SK-N-SH treated with all-trans-retinoic acid at 6 μM for 48 hours (cell line): ENCODE data around the gene CPA5.
A peak's percentile ranks its signal among the peaks of the same experiment; 100 is the strongest.

Experiments used
- ATAC-seq: fragments of 200-7000 bp; cut with Tn5 transposase; 3 replicates; pipeline ENCODE4 v1.9.1; 2020; ENCODE audit warnings: mild to moderate bottlenecking, moderate library complexity
- ARNTL ChIP-seq: fragments of 450-650 bp; formaldehyde crosslinking; IDR thresholded peaks from 2 replicates; pipeline ENCODE4 v1.5.0; 2020; ENCODE audit warnings: low read depth, mild to moderate bottlenecking, moderate library complexity, borderline replicate concordance
- BACH2 ChIP-seq: fragments of 250-450 bp; sonication (Bioruptor Pico); IDR thresholded peaks from 2 replicates; pipeline ENCODE4 v1.9.0; 2021; ENCODE audit warnings: mild to moderate bottlenecking, borderline replicate concordance
- CSDC2 ChIP-seq: fragments of 250-450 bp; sonication (Bioruptor Pico); IDR thresholded peaks from 2 replicates; pipeline ENCODE4 v1.5.0; 2020; ENCODE audit warnings: mild to moderate bottlenecking, moderate library complexity
- ESRRG ChIP-seq: fragments of 250-450 bp; sonication (Bioruptor Pico); IDR thresholded peaks from 2 replicates; pipeline ENCODE4 v1.6.1; 2021; ENCODE audit warnings: mild to moderate bottlenecking
- ISL1 ChIP-seq: fragments of 250-450 bp; sonication (Bioruptor Pico); IDR thresholded peaks from 2 replicates; pipeline ENCODE4 v2.1.2; 2022; ENCODE audit warnings: mild to moderate bottlenecking, moderate library complexity
- POU6F1 ChIP-seq: fragments of 250-450 bp; sonication (Bioruptor Pico); IDR thresholded peaks from 2 replicates; pipeline ENCODE4 v1.8.0; 2021; ENCODE audit warnings: low read depth, mild to moderate bottlenecking, moderate library complexity, borderline replicate concordance
- RARB ChIP-seq: fragments of 250-450 bp; sonication (Bioruptor Pico); IDR thresholded peaks from 2 replicates; pipeline ENCODE4 v1.8.0; 2021; ENCODE audit warnings: mild to moderate bottlenecking, moderate library complexity
- SNAI2 ChIP-seq: fragments of 250-450 bp; sonication (Bioruptor Pico); IDR thresholded peaks from 2 replicates; pipeline ENCODE4 v1.5.0; 2020; ENCODE audit warnings: mild to moderate bottlenecking, moderate library complexity
- TCF4 ChIP-seq: fragments of 250-450 bp; sonication (Bioruptor Pico); IDR thresholded peaks from 2 replicates; pipeline ENCODE4 v1.8.0; 2021; ENCODE audit warnings: mild to moderate bottlenecking, moderate library complexity, borderline replicate concordance
- TOX ChIP-seq: fragments of 250-450 bp; sonication (Bioruptor Pico); IDR thresholded peaks from 2 replicates; pipeline ENCODE4 v1.8.0; 2021; ENCODE audit warnings: mild to moderate bottlenecking, moderate library complexity, borderline replicate concordance
- ZC3H10 ChIP-seq: fragments of 250-450 bp; sonication (Bioruptor Pico); IDR thresholded peaks from 2 replicates; pipeline ENCODE4 v1.5.1; 2021; ENCODE audit warnings: mild to moderate bottlenecking, moderate library complexity
- ZFP3 ChIP-seq: fragments of 250-450 bp; sonication (Bioruptor Pico); IDR thresholded peaks from 2 replicates; pipeline ENCODE4 v1.5.0; 2020; ENCODE audit warnings: mild to moderate bottlenecking, moderate library complexity
- ZFP30 ChIP-seq: fragments of 450-650 bp; formaldehyde crosslinking; IDR thresholded peaks from 2 replicates; pipeline ENCODE4 v1.5.0; 2022; ENCODE audit warnings: mild to moderate bottlenecking, moderate library complexity
- ZNF565 ChIP-seq: fragments of 450-650 bp; formaldehyde crosslinking; conservative IDR thresholded peaks from 2 replicates; pipeline ENCODE4 v1.5.0; 2020; ENCODE audit warnings: low read depth, mild to moderate bottlenecking, moderate library complexity
- ZNF70 ChIP-seq: fragments of 450-650 bp; formaldehyde crosslinking; IDR thresholded peaks from 2 replicates; pipeline ENCODE4 v1.5.0; 2020; ENCODE audit warnings: mild to moderate bottlenecking, moderate library complexity
- TF ChIP-seq, protein P1 (sequence below): fragments of 250-450 bp; sonication (Bioruptor Pico); IDR thresholded peaks from 2 replicates; pipeline ENCODE4 v1.8.0; 2020; ENCODE audit warnings: mild to moderate bottlenecking, moderate library complexity, borderline replicate concordance
- TF ChIP-seq, protein P2 (sequence below): fragments of 250-450 bp; sonication (Bioruptor Pico); IDR thresholded peaks from 2 replicates; pipeline ENCODE4 v1.5.1; 2020; ENCODE audit warnings: low read depth, mild to moderate bottlenecking, moderate library complexity
- TF ChIP-seq, protein P3 (sequence below): fragments of 250-450 bp; sonication (Bioruptor Pico); IDR thresholded peaks from 2 replicates; pipeline ENCODE4 v1.5.0; 2020; ENCODE audit warnings: mild to moderate bottlenecking, moderate library complexity

CPA5 gene

GRCh38 chr7:130364451-130364850 is 19.8 kb downstream of the CPA5 start (continued):
- TF ChIP-seq, protein P1, sequence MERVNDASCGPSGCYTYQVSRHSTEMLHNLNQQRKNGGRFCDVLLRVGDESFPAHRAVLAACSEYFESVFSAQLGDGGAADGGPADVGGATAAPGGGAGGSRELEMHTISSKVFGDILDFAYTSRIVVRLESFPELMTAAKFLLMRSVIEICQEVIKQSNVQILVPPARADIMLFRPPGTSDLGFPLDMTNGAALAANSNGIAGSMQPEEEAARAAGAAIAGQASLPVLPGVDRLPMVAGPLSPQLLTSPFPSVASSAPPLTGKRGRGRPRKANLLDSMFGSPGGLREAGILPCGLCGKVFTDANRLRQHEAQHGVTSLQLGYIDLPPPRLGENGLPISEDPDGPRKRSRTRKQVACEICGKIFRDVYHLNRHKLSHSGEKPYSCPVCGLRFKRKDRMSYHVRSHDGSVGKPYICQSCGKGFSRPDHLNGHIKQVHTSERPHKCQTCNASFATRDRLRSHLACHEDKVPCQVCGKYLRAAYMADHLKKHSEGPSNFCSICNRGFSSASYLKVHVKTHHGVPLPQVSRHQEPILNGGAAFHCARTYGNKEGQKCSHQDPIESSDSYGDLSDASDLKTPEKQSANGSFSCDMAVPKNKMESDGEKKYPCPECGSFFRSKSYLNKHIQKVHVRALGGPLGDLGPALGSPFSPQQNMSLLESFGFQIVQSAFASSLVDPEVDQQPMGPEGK (CRISPR knock-in tag), result no peak
- TF ChIP-seq ZFP30 (CRISPR knock-in tag) (no peak), ZNF70 (CRISPR knock-in tag) (no peak)

- no peak for TF ChIP-seq ZNF565 (CRISPR knock-in tag)
- TF ChIP-seq ZC3H10, result no peak
- TF ChIP-seq ISL1 (CRISPR knock-in tag), result no peak
- TF ChIP-seq BACH2 (CRISPR knock-in tag), result no peak
- no peak for TF ChIP-seq SNAI2 (CRISPR knock-in tag)
- TF ChIP-seq, protein P2, sequence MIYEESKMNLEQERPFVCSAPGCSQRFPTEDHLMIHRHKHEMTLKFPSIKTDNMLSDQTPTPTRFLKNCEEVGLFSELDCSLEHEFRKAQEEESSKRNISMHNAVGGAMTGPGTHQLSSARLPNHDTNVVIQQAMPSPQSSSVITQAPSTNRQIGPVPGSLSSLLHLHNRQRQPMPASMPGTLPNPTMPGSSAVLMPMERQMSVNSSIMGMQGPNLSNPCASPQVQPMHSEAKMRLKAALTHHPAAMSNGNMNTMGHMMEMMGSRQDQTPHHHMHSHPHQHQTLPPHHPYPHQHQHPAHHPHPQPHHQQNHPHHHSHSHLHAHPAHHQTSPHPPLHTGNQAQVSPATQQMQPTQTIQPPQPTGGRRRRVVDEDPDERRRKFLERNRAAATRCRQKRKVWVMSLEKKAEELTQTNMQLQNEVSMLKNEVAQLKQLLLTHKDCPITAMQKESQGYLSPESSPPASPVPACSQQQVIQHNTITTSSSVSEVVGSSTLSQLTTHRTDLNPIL (CRISPR knock-in tag), result no peak
- no peak for ATAC-seq
These were observed 20.5 kb downstream of the CPA5 start for GRCh38 chr7:130365088-130365487.

GRCh38 chr7:130365511-130366441 is 21.2 kb downstream of the CPA5 start:
- TF ChIP-seq ZNF565 (CRISPR knock-in tag) (no peak), TCF4 (CRISPR knock-in tag) (no peak), ZFP3 (CRISPR knock-in tag) (0 out of 2 replicates have a peak, but pooled peaks have one; percentile 31), ZNF70 (CRISPR knock-in tag) (no peak), CSDC2 (CRISPR knock-in tag) (peak; percentile 94), SNAI2 (CRISPR knock-in tag) (peak; percentile 94), ESRRG (CRISPR knock-in tag) (no peak), ISL1 (CRISPR knock-in tag) (peak; percentile 34), ZFP30 (CRISPR knock-in tag) (no peak)
- TF ChIP-seq, protein P1 (CRISPR knock-in tag), result peak; percentile 64; the same call in 1 of the 2 replicates
- TF ChIP-seq, protein P3, sequence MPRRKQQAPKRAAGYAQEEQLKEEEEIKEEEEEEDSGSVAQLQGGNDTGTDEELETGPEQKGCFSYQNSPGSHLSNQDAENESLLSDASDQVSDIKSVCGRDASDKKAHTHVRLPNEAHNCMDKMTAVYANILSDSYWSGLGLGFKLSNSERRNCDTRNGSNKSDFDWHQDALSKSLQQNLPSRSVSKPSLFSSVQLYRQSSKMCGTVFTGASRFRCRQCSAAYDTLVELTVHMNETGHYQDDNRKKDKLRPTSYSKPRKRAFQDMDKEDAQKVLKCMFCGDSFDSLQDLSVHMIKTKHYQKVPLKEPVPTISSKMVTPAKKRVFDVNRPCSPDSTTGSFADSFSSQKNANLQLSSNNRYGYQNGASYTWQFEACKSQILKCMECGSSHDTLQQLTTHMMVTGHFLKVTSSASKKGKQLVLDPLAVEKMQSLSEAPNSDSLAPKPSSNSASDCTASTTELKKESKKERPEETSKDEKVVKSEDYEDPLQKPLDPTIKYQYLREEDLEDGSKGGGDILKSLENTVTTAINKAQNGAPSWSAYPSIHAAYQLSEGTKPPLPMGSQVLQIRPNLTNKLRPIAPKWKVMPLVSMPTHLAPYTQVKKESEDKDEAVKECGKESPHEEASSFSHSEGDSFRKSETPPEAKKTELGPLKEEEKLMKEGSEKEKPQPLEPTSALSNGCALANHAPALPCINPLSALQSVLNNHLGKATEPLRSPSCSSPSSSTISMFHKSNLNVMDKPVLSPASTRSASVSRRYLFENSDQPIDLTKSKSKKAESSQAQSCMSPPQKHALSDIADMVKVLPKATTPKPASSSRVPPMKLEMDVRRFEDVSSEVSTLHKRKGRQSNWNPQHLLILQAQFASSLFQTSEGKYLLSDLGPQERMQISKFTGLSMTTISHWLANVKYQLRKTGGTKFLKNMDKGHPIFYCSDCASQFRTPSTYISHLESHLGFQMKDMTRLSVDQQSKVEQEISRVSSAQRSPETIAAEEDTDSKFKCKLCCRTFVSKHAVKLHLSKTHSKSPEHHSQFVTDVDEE, result no peak; the same call in 1 of the 2 replicates
- TF ChIP-seq, all 23 proteins: peak for 5
- peak; percentile 36 for ATAC-seq

- ATAC-seq, result no peak
- TF ChIP-seq TOX (no peak), SNAI2 (CRISPR knock-in tag) (no peak), ARNTL (CRISPR knock-in tag) (no peak), ZFP3 (CRISPR knock-in tag) (no peak), TCF4 (CRISPR knock-in tag) (no peak), RARB (CRISPR knock-in tag) (no peak), ZC3H10 (no peak), POU6F1 (CRISPR knock-in tag) (no peak), ZNF70 (CRISPR knock-in tag) (no peak)
- TF ChIP-seq, protein P1 (CRISPR knock-in tag), result no peak
- TF ChIP-seq, protein P3, result no peak
These were observed 21.9 kb downstream of the CPA5 start for GRCh38 chr7:130366564-130366963.
